HG03439 (cell line): ENCODE measurements around the gene CRIM1.

Experiments used
- ATAC-seq: cut with Tn5 transposase; IDR thresholded peaks from one replicate; pipeline ENCODE4 v1.9.1; 2021; ENCODE audit warnings: mild to moderate bottlenecking, moderate library complexity; ENCODE audit not compliant: unreplicated experiment

CRIM1 gene

DNA sequence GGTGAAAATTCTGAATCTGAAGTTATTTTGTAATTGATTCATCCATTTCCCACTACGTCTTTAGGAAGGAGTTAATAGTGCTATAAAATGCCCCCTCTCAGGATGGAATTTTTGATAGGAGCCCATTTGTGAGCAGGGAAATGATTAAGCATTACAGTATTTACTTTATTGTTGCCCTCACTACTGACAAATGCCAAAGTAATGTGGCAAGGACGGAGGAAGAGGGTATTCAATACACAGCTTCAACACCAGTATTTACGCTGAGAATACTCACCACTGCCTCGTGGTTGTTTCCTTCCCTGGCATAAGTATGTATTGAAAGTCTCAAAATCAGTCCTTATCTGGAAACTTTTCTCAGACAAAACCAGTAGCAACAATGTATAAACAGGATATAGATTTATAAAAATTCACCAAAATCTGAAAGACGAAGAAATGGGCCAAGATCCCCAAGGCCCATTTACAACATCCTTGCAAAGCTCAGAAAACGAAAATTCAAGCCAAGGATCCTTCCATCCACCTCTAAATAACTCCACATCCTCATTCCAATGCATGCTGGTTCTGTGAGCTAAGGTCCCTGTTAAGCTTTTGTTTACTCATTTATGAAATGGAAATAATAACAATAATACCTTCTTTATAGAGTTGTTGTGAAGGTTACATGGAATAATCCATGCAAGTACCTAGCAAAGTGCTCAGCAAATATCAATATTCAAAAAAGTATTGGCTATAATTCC lies 213.1 kb downstream of the CRIM1 start:
- ATAC-seq, result no peak

GRCh38 chr2:36569267-36569856 lies 213.8 kb downstream of the CRIM1 start:
- no peak for ATAC-seq

DNA sequence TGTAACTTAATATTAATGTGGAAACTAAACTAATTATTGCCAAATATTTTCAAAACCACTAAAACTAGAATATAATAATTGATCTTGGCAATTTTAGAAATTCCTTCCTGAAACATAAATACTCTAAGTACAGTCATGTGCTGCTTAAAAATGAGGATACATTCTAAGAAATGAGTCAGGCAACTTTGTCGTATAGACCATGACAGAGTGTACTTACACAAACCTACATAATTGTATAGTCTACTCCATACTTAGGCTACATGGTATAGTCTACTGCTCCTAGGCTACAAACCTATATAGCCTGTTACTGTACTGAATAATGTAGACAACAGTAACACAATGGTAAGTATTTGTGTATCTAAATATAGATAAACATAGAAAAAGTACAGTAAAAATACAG lies 214.8 kb downstream of the CRIM1 start:
- ATAC-seq, result no peak

DNA sequence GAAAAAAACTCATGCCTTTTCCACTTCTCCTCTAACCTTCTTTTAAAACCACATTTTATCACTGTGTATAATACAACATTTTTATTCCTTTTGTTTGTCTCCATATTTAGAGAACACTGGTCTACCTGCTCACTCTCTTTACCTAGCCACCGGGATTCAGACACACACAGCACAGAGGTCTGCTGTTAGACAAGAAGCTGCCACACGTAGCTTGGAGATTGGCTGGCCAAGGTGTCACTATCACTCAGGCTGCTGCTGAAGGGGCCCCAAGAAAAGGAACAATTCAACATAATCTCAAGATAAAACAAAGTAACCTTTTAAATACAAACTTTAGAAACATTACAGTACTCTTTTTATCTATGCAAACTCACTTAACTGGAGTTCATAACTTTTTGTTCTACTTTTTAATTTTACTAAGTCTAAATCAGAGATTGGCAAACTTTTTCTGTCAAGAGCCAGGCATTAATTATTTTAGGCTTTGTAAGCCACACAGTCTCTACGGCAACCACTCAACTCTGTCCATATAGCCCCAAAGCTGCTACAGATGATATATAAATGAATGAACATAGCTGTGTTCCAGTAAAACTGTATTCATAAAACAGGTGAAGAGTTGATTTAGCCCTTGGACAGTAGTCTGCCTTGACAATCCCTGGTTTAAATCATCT lies 216.6 kb downstream of the CRIM1 start:
- ATAC-seq, result no peak

DNA sequence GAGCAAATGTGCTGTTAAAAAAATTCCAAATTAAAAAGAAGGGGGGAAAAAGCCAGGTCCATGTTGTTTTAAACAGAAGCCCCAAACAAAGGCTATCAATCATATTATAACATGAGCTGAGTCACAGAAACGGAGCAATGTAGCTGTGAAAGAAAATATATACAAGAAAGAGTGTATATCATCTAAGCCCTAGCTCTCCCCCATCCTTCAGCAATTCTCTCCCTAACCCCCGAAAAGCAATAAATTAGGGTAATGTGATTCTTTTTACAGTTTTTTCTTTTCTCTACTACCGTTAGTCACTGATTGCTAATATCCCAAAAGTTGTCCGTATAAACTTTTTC lies 217.1 kb downstream of the CRIM1 start:
- no peak for ATAC-seq

DNA sequence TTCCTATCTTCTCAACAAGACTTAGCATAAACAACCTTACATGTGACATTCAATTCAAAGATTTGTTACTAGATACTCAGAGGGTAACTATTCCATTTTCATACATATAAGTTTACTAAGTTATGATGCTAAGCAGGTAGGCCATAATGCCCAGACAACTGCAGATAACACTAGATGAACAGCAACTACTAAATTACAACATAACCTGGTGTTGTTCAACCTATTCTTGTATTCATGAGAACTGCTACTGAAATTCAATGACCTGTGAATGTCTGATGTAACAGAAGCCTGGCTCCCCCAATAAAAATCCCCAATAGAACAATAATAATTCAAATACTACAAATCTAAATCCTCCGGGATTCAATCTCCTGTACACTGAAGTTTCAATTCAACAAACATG lies 217.6 kb downstream of the CRIM1 start:
- ATAC-seq, result no peak

GRCh38 chr2:36574560-36574959 lies 219.0 kb downstream of the CRIM1 start:
- ATAC-seq, result no peak

DNA sequence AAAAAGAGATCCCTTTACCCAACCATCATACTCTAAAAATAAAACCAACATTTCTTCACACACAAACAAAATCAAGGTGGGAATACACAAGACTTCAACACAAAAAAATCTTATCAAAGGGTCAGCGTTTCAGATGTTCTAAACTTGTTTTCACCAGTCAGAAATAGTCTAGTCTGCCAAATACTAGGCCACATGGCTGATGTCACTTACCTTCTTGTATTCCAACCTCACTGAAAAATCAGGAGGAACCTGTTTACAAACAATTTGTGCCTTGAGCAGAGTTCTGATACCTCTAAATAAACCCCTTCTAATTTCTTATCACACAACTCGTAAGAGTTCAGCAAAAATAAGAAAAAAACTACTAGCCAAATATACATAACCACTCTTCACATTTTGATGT lies 222.3 kb downstream of the CRIM1 start:
- no peak for ATAC-seq

- ATAC-seq, result no peak
Measured at GRCh38 chr2:36578343-36579296, 223.0 kb downstream of the CRIM1 start.

DNA sequence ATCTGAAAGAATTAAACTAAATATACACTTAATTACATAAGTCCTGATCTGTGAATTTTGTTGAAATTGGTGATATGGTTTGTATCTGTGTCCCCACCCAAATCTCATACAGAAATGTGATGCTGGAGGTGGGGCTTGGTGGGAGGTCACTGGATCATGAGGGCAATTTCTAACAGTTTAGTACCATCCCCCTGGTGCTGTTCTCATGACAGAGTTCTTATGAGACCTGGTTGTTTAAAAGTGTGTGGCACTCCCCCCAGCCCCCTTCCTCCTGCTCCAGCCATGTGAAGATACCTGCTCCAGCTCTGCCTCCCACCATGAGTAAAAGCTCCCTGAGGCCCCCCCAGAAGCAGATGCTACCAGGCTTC lies 223.7 kb downstream of the CRIM1 start:
- no peak for ATAC-seq

DNA sequence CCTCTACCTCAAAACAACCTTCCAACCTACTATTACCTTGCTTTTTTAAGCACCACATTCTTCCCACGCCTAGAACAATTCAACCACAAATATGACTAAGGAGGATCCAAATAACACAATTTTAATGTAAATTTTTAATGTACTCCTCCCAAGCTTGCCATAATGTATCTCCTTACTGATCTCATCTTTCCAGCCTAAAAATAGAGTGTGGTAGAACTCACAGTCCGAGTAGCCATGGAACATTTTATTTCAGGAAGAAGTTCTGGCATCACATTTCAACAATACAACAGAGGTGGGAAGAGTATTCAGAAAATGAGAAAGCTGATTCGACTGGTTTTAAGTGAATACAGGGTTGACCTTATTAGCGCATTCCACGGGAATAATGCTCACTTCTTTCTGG lies 227.0 kb downstream of the CRIM1 start:
- no peak for ATAC-seq

DNA sequence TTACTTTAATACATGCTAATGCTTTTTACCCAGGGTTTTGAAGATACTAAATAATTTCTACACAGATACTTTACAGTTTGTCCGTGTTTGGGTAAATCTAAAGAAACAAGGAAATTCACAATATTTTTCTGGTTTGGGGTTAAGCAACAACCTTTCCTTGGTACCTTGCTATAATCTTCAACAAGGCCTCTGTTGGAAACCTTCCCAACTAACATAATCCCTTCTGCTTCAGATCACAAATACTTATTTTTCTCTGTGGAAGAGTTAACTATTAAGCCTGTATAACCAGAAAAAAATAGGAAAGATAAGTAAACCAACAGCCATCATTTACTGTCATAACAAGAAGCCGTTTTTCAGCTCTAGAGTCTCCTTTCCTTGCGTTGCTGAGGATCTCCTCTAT lies 227.4 kb downstream of the CRIM1 start:
- no peak for ATAC-seq

DNA sequence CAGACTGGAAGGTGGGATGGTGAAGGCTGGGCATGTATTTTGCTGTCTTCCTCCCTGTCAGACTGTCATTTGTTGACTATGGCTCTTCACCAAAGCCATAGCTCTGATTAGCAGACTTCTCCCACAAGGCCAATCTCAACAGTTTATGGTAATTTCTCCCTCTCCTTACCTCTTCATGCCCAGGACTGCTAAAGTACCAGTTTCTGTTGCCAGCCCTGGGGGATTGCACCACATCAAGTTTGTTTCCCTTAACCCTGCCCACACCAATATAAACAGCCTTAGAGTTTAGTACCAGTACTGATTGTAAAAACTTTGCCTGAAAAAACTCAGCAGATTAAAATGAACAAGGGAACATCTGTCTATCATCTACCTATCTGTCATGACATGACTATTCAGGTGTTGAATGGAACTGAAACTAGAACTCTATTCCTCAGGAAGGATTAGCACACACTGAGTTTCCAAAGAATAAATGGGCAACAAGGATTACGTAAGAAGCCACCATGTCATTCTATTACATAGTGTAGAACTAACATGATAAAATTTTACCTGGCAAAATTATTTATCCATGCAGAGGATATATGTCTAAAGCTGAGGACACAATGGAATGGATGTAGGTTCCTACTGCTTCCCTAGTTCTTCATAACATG lies 228.7 kb downstream of the CRIM1 start:
- no peak for ATAC-seq

- no peak for ATAC-seq
Measured at GRCh38 chr2:36586672-36587071, 231.1 kb downstream of the CRIM1 start.

- ATAC-seq, result no peak
Measured at GRCh38 chr2:36587101-36587500, 231.5 kb downstream of the CRIM1 start.

DNA sequence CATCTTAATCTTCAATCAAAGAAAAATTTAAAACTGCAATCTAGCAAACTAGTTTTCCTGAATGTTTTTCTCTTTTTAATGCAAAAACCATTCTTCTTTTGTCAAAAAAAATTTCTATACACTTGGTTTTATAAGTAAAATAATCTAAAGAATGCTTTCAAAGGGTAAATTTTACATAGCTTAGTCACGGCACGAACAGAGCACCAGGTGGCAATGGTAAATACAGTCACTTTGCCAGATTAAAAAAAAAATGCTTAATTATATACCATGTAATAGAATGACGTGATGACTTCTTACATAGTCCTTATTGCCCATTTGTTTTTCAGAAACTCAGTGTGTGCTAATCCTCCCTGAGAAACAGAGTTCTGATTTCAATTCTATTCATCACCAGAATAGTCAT lies 232.0 kb downstream of the CRIM1 start:
- ATAC-seq, result no peak

DNA sequence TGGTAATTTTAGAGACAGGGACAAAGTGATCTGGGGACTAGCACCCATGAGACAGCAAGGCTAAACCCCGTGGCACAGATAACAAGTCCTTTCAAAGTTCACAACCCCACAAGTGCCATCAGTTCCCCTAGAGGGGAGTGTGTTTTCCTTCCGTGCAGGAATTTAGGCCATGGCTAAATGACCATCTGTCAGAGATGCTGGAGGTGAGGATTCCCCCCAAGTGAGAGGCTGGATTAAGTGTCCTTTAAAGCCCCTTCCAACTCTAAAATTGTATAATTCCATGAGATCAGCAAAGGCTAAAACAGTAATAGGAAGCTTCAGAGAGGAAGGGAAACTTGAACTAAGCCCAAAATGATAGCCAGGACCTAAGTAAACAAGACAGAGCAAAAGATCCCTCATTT lies 233.7 kb downstream of the CRIM1 start:
- ATAC-seq, result no peak

GRCh38 chr2:36594849-36595248 lies 239.3 kb downstream of the CRIM1 start:
- ATAC-seq, result no peak

DNA sequence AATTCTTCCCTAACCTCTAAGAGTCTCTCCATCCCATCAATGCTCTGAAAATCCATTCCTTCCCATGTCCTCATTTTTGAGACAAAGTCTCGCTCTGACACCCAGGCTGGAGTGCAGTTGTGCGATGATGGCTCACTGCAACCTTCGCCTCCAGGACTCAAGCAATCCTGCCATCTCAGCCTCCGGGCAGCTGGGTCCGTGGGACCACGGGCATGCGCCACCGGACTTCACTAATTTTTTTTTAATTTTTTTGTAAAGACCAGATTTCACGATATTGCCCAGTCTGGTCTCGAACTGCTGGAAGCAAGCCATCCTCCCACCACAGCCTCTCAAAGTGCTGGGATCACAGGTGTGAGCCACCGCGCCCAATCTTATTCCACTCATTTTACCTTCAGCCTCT lies 240.8 kb downstream of the CRIM1 start:
- ATAC-seq, result no peak

GRCh38 chr2:36597003-36597531 lies 241.5 kb downstream of the CRIM1 start:
- no peak for ATAC-seq
